OCI-LY7 (cell line): ENCODE data around the gene IL25. TPM values are rescaled to one million over a fixed set of nuclear protein-coding genes. Genes with fewer than 3 reads are reported as not detected.
"Not testable (repeated sequence)": the region's sequence is repeated elsewhere in the genome, so short reads cannot be mapped to it uniquely, and the experiment has no call there.

Source experiments
- BruUV-seq: library from RNA; stranded (reverse); fragments of 400-500 nt; replicated peaks from 2 replicates; lab custom pipeline; 2021; lab: Mats Ljungman, UMichigan
- CTCF ChIA-PET: fragments of 300-600 bp; sonication (Branson Sonifier 250); formaldehyde crosslinking; loops from one replicate; lab custom pipeline; 2022; ENCODE audit warnings: antibody characterized with exemption; ENCODE audit not compliant: unreplicated experiment; lab: Charles Lee
- POLR2A ChIA-PET: fragments of 300-600 bp; sonication (Branson Sonifier 250); formaldehyde crosslinking; loops from one replicate; lab custom pipeline; 2022; ENCODE audit warnings: antibody characterized with exemption; lab: Charles Lee
- DNase-seq: peaks from one replicate; pipeline ENCODE4 v3.0.0-alpha.2; 2015; ENCODE audit warnings: low spot score
- H2AFZ ChIP-seq: fragments of 200-600 bp; sonication (generic), shearing (Covaris generic); 2 replicates; pipeline ENCODE4 v1.6.1; 2014; ENCODE audit warnings: mild to moderate bottlenecking, antibody characterized with exemption, low read length, moderate library complexity
- H3K27ac ChIP-seq: fragments of 200-600 bp; sonication (generic); 2 replicates; pipeline ENCODE4 v1.5.1; 2014; ENCODE audit warnings: mixed run types, low read depth, mild to moderate bottlenecking, moderate library complexity, low read length, inconsistent platforms; ENCODE audit not compliant: poor library complexity, severe bottlenecking
- H3K36me3 ChIP-seq: fragments of 200-600 bp; sonication (generic); 2 replicates; pipeline ENCODE4 v1.6.1; 2014; ENCODE audit warnings: mild to moderate bottlenecking, antibody characterized with exemption, low read length, moderate library complexity, mixed read lengths; ENCODE audit not compliant: insufficient read depth
- H3K4me1 ChIP-seq: fragments of 200-600 bp; sonication (generic); 2 replicates; pipeline ENCODE4 v1.5.1; 2014; ENCODE audit warnings: mild to moderate bottlenecking, low read length; ENCODE audit not compliant: insufficient read depth, poor library complexity, severe bottlenecking
- H3K4me2 ChIP-seq: fragments of 200-600 bp; sonication (generic); 2 replicates; pipeline ENCODE4 v1.6.1; 2014; ENCODE audit warnings: mild to moderate bottlenecking, low read length
- H3K4me3 ChIP-seq: fragments of 200-600 bp; sonication (generic); 2 replicates; pipeline ENCODE4 v1.5.1; 2014; ENCODE audit warnings: mild to moderate bottlenecking, low read depth, low read length; ENCODE audit not compliant: poor library complexity, severe bottlenecking
- H3K79me2 ChIP-seq: fragments of 200-600 bp; sonication (generic); 2 replicates; pipeline ENCODE4 v1.6.1; 2016; ENCODE audit warnings: low read depth, mild to moderate bottlenecking, low read length, moderate library complexity, mixed read lengths; ENCODE audit not compliant: insufficient read depth
- H3K9me2 ChIP-seq: fragments of 200-600 bp; sonication (generic); 2 replicates; pipeline ENCODE4 v1.6.1; 2016; ENCODE audit warnings: mild to moderate bottlenecking, low read length, mixed read lengths; ENCODE audit not compliant: insufficient read depth
- H3K9me3 ChIP-seq: fragments of 200-600 bp; sonication (generic); 2 replicates; pipeline ENCODE4 v1.6.1; 2014; ENCODE audit warnings: mild to moderate bottlenecking, mixed run types, low read length, mixed read lengths
- H4K20me1 ChIP-seq: fragments of 200-600 bp; sonication (generic); 2 replicates; pipeline ENCODE4 v1.6.1; 2014; ENCODE audit warnings: mild to moderate bottlenecking, antibody characterized with exemption, low read length, moderate library complexity, mixed read lengths; ENCODE audit not compliant: insufficient read depth
- EZH2phosphoT487 ChIP-seq: fragments of 200-600 bp; sonication (generic); IDR thresholded peaks from 2 replicates; pipeline ENCODE4 v1.6.1; 2018; ENCODE audit warnings: low read depth, borderline replicate concordance, mild to moderate bottlenecking, mixed run types, antibody characterized with exemption, low read length, moderate library complexity, mixed read lengths
- intact Hi-C: fragments of 100-400 bp; cut with micrococcal nuclease; formaldehyde crosslinking; loops from one replicate; pipeline ENCODE4 v1.10.0; 2022; ENCODE audit not compliant: unreplicated experiment
- total RNA-seq, 2 experiments: library from RNA; depleted of rRNA in 1 of 2; stranded (reverse); fragments of >200 nt in 1 of 2; shearing (Covaris generic) in 1 of 2; gene quantifications; 2 replicates each; pipeline ENCODE4 v1.2.3, GENCODE V29; 2014 to 2022
- TF ChIP-seq, protein P1 (sequence below): fragments of 200-600 bp; sonication (generic); conservative IDR thresholded peaks from 2 replicates; pipeline ENCODE4 v1.5.1; 2014; ENCODE audit warnings: mild to moderate bottlenecking, antibody characterized with exemption, low read length, moderate library complexity, mixed read lengths

Gene IL25
- total RNA-seq, 2 experiments from 2014 or later: not detected

DNA sequence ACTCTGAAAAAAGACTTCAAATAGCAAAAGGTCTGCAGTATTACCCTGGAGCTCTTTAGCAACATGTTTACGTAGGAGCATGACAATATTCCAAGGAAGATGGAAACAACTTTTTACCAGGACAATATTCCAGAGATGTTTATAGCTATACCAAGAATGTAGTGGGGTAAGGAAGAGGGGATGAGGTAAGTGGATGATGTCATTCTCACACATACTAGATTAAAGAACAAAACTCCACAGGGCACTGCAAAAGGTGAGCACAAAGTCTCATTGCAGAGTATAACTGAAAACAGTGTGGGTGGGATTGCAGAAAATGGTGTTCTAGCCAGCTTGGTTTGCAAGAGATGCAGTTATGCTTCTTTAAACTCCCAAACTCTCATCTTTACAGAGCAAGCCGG lies 12.6 kb downstream of the IL25 start:
- no peak overlapping the region for H3K4me2 ChIP-seq
- no peaks in the 10 kb centered on the region for H3K9me3 ChIP-seq
- no peak overlapping the region for H2AFZ ChIP-seq
- H3K36me3 ChIP-seq: no peaks in the 10 kb centered on the region
- DNase-seq: no peak
- TF ChIP-seq EZH2phosphoT487: no peak
- TF ChIP-seq, protein P1, sequence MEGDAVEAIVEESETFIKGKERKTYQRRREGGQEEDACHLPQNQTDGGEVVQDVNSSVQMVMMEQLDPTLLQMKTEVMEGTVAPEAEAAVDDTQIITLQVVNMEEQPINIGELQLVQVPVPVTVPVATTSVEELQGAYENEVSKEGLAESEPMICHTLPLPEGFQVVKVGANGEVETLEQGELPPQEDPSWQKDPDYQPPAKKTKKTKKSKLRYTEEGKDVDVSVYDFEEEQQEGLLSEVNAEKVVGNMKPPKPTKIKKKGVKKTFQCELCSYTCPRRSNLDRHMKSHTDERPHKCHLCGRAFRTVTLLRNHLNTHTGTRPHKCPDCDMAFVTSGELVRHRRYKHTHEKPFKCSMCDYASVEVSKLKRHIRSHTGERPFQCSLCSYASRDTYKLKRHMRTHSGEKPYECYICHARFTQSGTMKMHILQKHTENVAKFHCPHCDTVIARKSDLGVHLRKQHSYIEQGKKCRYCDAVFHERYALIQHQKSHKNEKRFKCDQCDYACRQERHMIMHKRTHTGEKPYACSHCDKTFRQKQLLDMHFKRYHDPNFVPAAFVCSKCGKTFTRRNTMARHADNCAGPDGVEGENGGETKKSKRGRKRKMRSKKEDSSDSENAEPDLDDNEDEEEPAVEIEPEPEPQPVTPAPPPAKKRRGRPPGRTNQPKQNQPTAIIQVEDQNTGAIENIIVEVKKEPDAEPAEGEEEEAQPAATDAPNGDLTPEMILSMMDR: no peak
- H4K20me1 ChIP-seq: no peaks in the 10 kb centered on the region
- ChIA-PET CTCF (interaction anchor here (0.6 kb wide), 1 partner anchor 220 kb away, joined by 3 read pairs; no protein-coding TSS in a partner anchor), POLR2A (no interaction called here)
- H3K4me1 ChIP-seq: no peaks in the 10 kb centered on the region
- H3K9me2 ChIP-seq: no peaks in the 10 kb centered on the region
- H3K4me3 ChIP-seq: no peak overlapping the region
- H3K79me2 ChIP-seq: no peaks in the 10 kb centered on the region
- intact Hi-C loops: no loop called here
- no TSS peak for BruUV-seq
- no peak overlapping the region for H3K27ac ChIP-seq

DNA sequence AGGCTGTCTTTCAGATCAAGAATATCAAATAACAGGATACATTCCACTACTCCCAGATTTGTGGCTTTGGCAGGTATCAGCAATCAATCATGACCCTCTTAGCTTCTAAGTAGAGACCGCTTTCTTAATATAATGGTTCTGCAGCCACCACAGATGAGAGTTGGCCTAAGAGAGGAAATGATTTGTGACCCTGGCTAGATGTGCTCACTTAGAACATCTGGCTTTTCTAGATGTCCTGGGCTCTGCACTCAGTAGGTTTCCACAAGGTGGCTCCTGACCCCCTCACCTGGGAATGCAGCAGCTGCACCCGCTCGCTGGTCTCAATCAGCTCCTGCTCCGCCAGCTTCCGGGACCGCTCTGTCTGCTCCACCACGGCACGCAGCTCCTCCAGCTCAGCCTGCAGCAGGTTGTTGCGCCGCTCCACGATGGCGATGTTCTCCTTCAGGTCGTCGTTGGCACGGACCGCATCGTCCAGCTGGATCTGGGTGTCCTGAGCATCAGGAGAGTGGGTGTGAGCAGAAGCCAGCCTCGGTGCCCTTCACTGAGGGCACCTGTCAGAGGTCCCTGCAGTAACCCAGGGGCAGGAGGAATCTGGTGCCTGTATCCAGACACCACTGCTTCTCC lies 13.1 kb downstream of the IL25 start:
- H2AFZ ChIP-seq: no peak overlapping the region
- H3K27ac ChIP-seq: no peak overlapping the region
- H4K20me1 ChIP-seq: no peaks in the 10 kb centered on the region
- no peak for DNase-seq
- CTCF ChIA-PET: no interaction called here
- no peaks in the 10 kb centered on the region for H3K79me2 ChIP-seq
- no peak for TF ChIP-seq EZH2phosphoT487
- TF ChIP-seq, protein P1: no peak
- H3K36me3 ChIP-seq: no peaks in the 10 kb centered on the region
- no peaks in the 10 kb centered on the region for H3K4me1 ChIP-seq
- no peak overlapping the region for H3K4me2 ChIP-seq
- intact Hi-C loops: no loop called here
- no peaks in the 10 kb centered on the region for H3K9me2 ChIP-seq
- H3K4me3 ChIP-seq: no peak overlapping the region
- no peaks in the 10 kb centered on the region for H3K9me3 ChIP-seq
- POLR2A ChIA-PET: no interaction called here
- BruUV-seq: no TSS peak

DNA sequence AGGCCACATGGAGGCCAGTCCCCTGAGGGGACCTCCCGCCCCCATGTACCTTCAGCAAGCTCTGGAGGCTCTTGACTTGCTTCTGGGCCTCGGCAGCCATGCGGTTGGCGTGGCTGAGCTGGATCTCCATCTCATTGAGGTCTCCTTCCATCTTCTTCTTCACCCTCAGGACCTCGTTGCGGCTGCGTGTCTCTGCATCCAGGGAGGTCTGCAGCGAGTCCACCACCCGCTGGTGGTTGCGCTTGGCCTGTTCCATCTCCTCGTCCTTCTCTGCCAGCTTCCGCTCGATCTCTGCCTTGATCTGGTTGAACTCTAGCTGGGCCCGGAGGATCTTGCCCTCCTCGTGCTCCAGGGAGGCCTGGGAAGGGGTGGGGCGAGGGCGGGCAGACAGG lies 13.7 kb downstream of the IL25 start:
- H2AFZ ChIP-seq, BruUV-seq, H4K20me1 ChIP-seq, H3K4me2 ChIP-seq, H3K4me1 ChIP-seq, H3K36me3 ChIP-seq, H3K9me3 ChIP-seq, H3K4me3 ChIP-seq, H3K79me2 ChIP-seq, DNase-seq, intact Hi-C loops, CTCF ChIA-PET, H3K27ac ChIP-seq, H3K9me2 ChIP-seq: not testable (repeated sequence)
- POLR2A ChIA-PET: interaction anchor here (0.6 kb wide), 1 partner anchor 136 kb away, joined by 5 read pairs; no protein-coding TSS in a partner anchor
